HG03196 (cell line): ENCODE data around the gene PHOX2A.
"Not testable (repeated sequence)": the region's sequence is repeated elsewhere in the genome, so short reads cannot be mapped to it uniquely, and the experiment has no call there.

Experiments
- ATAC-seq: cut with Tn5 transposase; IDR thresholded peaks from one replicate; pipeline ENCODE4 v1.9.1; 2021; ENCODE audit not compliant: unreplicated experiment

PHOX2A gene

GRCh38 chr11:72223615-72224563, 20.1 kb downstream of the PHOX2A start:
- ATAC-seq, result peak; percentile 42

GRCh38 chr11:72222907-72223614, 20.9 kb downstream of the PHOX2A start:
- ATAC-seq, result peak; percentile 61

- ATAC-seq, result no peak
These were observed 21.7 kb downstream of the PHOX2A start for GRCh38 chr11:72222106-72222891.

- ATAC-seq, result no peak
These were observed 22.4 kb downstream of the PHOX2A start for GRCh38 chr11:72221386-72222075.

GRCh38 chr11:72220696-72221363, 23.1 kb downstream of the PHOX2A start:
- ATAC-seq, result no peak

- ATAC-seq, result no peak
These were observed 25.7 kb downstream of the PHOX2A start for GRCh38 chr11:72218251-72218745.

- ATAC-seq, result no peak
These were observed 26.1 kb downstream of the PHOX2A start for GRCh38 chr11:72217841-72218240.

- no peak for ATAC-seq
These were observed 27.3 kb downstream of the PHOX2A start, which contains the start of gene FOLR2 for GRCh38 chr11:72216638-72217037. FOLR2 (plus strand) TSS chr11:72216794; CDS start chr11:72218585, 1,791 bp downstream.

GRCh38 chr11:72209101-72209500, 34.9 kb downstream of the PHOX2A start:
- no peak for ATAC-seq

- ATAC-seq, result no peak
These were observed 35.7 kb downstream of the PHOX2A start for GRCh38 chr11:72208281-72208680.

- not testable (repeated sequence) for ATAC-seq
These were observed 37.2 kb downstream of the PHOX2A start for GRCh38 chr11:72206794-72207193.

GRCh38 chr11:72204886-72205285, 39.1 kb downstream of the PHOX2A start:
- ATAC-seq, result no peak

- no peak for ATAC-seq
These were observed 40.8 kb downstream of the PHOX2A start for GRCh38 chr11:72203163-72203562.

GRCh38 chr11:72202571-72202970, 41.4 kb downstream of the PHOX2A start:
- no peak for ATAC-seq

GRCh38 chr11:72201445-72201844, 42.5 kb downstream of the PHOX2A start:
- not testable (repeated sequence) for ATAC-seq

- ATAC-seq, result no peak
These were observed 48.3 kb downstream of the PHOX2A start for GRCh38 chr11:72195518-72196270.

GRCh38 chr11:72191961-72192381, 52.0 kb downstream of the PHOX2A start, which contains the start of gene FOLR1:
FOLR1 (plus strand) TSS chr11:72192140; CDS start chr11:72192174, 34 bp downstream.
- ATAC-seq, result no peak

GRCh38 chr11:72190631-72191071, 53.3 kb downstream of the PHOX2A start:
- no peak for ATAC-seq
